Smooth muscle cell (in vitro differentiated cells): ENCODE data around the gene TMEM203. TPM values are rescaled to one million over a fixed set of nuclear protein-coding genes. Genes with fewer than 3 reads are reported as not detected.

ENCODE experiments used
- DNase-seq: peaks from one replicate; lab custom pipeline; 2025; ENCODE audit not compliant: unreplicated experiment; lab: John Stamatoyannopoulos, UW
- H2AFZ ChIP-seq: fragments of 200-600 bp; sonication (generic); 2 replicates; pipeline ENCODE4 v1.6.0; 2016; ENCODE audit warnings: antibody characterized with exemption, low read depth, mild to moderate bottlenecking
- H3F3A ChIP-seq: fragments of 200-600 bp; sonication (generic); 2 replicates; pipeline ENCODE4 v1.6.0; 2017; ENCODE audit warnings: antibody characterized with exemption, low read depth
- H3K27ac ChIP-seq: fragments of 200-600 bp; sonication (generic); 2 replicates; pipeline ENCODE4 v1.5.1; 2016; ENCODE audit warnings: low read depth, mild to moderate bottlenecking
- H3K27me3 ChIP-seq: fragments of 200-600 bp; sonication (generic); 2 replicates; pipeline ENCODE4 v1.6.1; 2016; ENCODE audit warnings: low read depth, mild to moderate bottlenecking
- H3K36me3 ChIP-seq: fragments of 200-600 bp; sonication (generic); 2 replicates; pipeline ENCODE4 v1.5.1; 2016; ENCODE audit warnings: low read depth
- H3K4me1 ChIP-seq: fragments of 200-600 bp; sonication (generic); 2 replicates; pipeline ENCODE4 v1.5.1; 2016; ENCODE audit warnings: low read depth
- H3K4me2 ChIP-seq: fragments of 200-600 bp; sonication (generic); 2 replicates; pipeline ENCODE4 v1.6.0; 2016; ENCODE audit warnings: mild to moderate bottlenecking
- H3K4me3 ChIP-seq: fragments of 200-600 bp; sonication (generic); 2 replicates; pipeline ENCODE4 v1.5.1; 2016; ENCODE audit warnings: mild to moderate bottlenecking
- H3K79me2 ChIP-seq: fragments of 200-600 bp; sonication (generic); 2 replicates; pipeline ENCODE4 v1.6.0; 2016; ENCODE audit warnings: low read depth, mild to moderate bottlenecking
- H3K9ac ChIP-seq: fragments of 200-600 bp; sonication (generic); 2 replicates; pipeline ENCODE4 v1.6.0; 2016; ENCODE audit warnings: low read depth
- H3K9me3 ChIP-seq: fragments of 200-600 bp; sonication (generic); replicated peaks from 2 replicates; pipeline ENCODE4 v1.5.1; 2016; ENCODE audit warnings: low read depth
- H4K20me1 ChIP-seq: fragments of 200-600 bp; sonication (generic); 2 replicates; pipeline ENCODE4 v1.6.0; 2016; ENCODE audit warnings: low read depth
- CTCF ChIP-seq: fragments of 200-600 bp; sonication (generic); IDR thresholded peaks from 2 replicates; pipeline ENCODE4 v1.5.1; 2017; ENCODE audit warnings: borderline replicate concordance, mild to moderate bottlenecking, antibody characterized with exemption; ENCODE audit not compliant: insufficient read depth, poor library complexity, severe bottlenecking
- WGBS: methylation state at CpG from one replicate; pipeline ENCODE4 v1.1.7; 2016; ENCODE audit warnings: low lambda C conversion rate; 5-methylcytosine and 5-hydroxymethylcytosine counted together
- polyA plus RNA-seq: library from polyadenylated mRNA; unstranded; fragments of >200 nt; fragmentation: Nextera tagmentation; extraction: Ambion mirVana; gene quantifications from 2 replicates; pipeline ENCODE4 v1.2.1, GENCODE V29; 2016
- total RNA-seq: library from RNA; depleted of rRNA; stranded (reverse); fragments of >200 nt; gene quantifications from 2 replicates; pipeline ENCODE4 v1.2.3, GENCODE V29; 2014

The TMEM203 gene
- total and polyA plus RNA-seq, 2 experiments from 2014 or later, result 31.0 to 55.1 TPM

GRCh38 chr9:137250329-137251193 lies 45.1 kb upstream of the TMEM203 start:
- Histone ChIP-seq H2AFZ (no peak overlapping the region), H3K79me2 (peaks cover 3% of the 10 kb centered on the region), H3K9me3 (no peaks in the 10 kb centered on the region), H3K27me3 (no peaks in the 10 kb centered on the region), H3K4me2 (no peak overlapping the region), H4K20me1 (no peaks in the 10 kb centered on the region), H3K9ac (no peak overlapping the region), H3K27ac (no peak overlapping the region), H3K4me1 (peaks cover 9% of the 10 kb centered on the region), H3F3A (no peaks in the 10 kb centered on the region), H3K36me3 (no peaks in the 10 kb centered on the region), H3K4me3 (no peak overlapping the region)
- no peak for DNase-seq
- WGBS, result 87% methylated on average over 14 of the region's 18 CpGs
- no peak for TF ChIP-seq CTCF

GRCh38 chr9:137247916-137248175 lies 42.4 kb upstream of the TMEM203 start:
- DNase-seq, result no peak
- Histone ChIP-seq H3K27me3 (no peaks in the 10 kb centered on the region), H3K4me2 (no peak overlapping the region), H3F3A (peaks cover 8% of the 10 kb centered on the region), H2AFZ (no peak overlapping the region), H4K20me1 (peaks cover 15% of the 10 kb centered on the region), H3K9me3 (no peaks in the 10 kb centered on the region), H3K4me3 (no peak overlapping the region), H3K27ac (no peak overlapping the region), H3K79me2 (peaks cover 9% of the 10 kb centered on the region), H3K4me1 (no peaks in the 10 kb centered on the region), H3K9ac (no peak overlapping the region), H3K36me3 (no peaks in the 10 kb centered on the region)
- 94% methylated on average over 6 of the region's 6 CpGs for WGBS
- no peak for TF ChIP-seq CTCF

GRCh38 chr9:137247135-137247915 lies 41.9 kb upstream of the TMEM203 start:
- Histone ChIP-seq H3K27ac (no peak overlapping the region), H3K4me2 (no peak overlapping the region), H3K4me3 (no peak overlapping the region), H3F3A (peaks cover 13% of the 10 kb centered on the region), H3K9ac (no peak overlapping the region), H4K20me1 (peaks cover 20% of the 10 kb centered on the region), H3K79me2 (peaks cover 14% of the 10 kb centered on the region), H3K4me1 (peaks cover 2% of the 10 kb centered on the region), H3K9me3 (no peaks in the 10 kb centered on the region), H3K36me3 (no peaks in the 10 kb centered on the region), H2AFZ (no peak overlapping the region), H3K27me3 (no peaks in the 10 kb centered on the region)
- WGBS, result 79% methylated on average over 20 of the region's 20 CpGs
- DNase-seq, result no peak
- TF ChIP-seq CTCF, result no peak
